GM12878 (cell line): ENCODE results near the gene CSHL1. TPM values are rescaled to one million over a fixed set of nuclear protein-coding genes. Genes with fewer than 3 reads are reported as not detected.
A peak's percentile ranks its signal among the peaks of the same experiment; 100 is the strongest.

ENCODE experiments used
- ATAC-seq: fragments of 200-7000 bp; cut with Tn5 transposase; 3 replicates; pipeline ENCODE4 v1.9.1; 2020; ENCODE audit warnings: mild to moderate bottlenecking, moderate library complexity
- BruUV-seq: library from RNA; stranded (reverse); fragments of 400-500 nt; replicated peaks from 2 replicates; lab custom pipeline; 2021; lab: Mats Ljungman, UMichigan
- CTCF ChIA-PET: fragments of 300-600 bp; sonication (Branson Sonifier 250); formaldehyde crosslinking; extraction: SDS; loops from one replicate; lab custom pipeline; 2021; ENCODE audit warnings: inconsistent platforms; lab: Yijun Ruan, JAX
- POLR2A ChIA-PET: fragments of 350-600 bp; formaldehyde crosslinking; extraction: SDS; loops from one replicate; lab custom pipeline; 2021; ENCODE audit warnings: inconsistent platforms; lab: Charles Lee
- RAD21 ChIA-PET: fragments of 300-600 bp; sonication (Branson Sonifier 250); formaldehyde crosslinking; loops from one replicate; lab custom pipeline; 2023; ENCODE audit warnings: antibody characterized with exemption; ENCODE audit not compliant: unreplicated experiment; lab: Charles Lee
- SMC1A ChIA-PET: fragments of 300-600 bp; sonication (Branson Sonifier 250); formaldehyde crosslinking; loops from one replicate; lab custom pipeline; 2023; ENCODE audit not compliant: unreplicated experiment, uncharacterized antibody; lab: Charles Lee
- DNase-seq: peaks from one replicate; pipeline ENCODE4 v3.0.0-alpha.2; 2011; ENCODE audit warnings: low read depth, low spot score
- FAIRE-seq: peaks from 3 replicates; lab custom pipeline; 2011; peaks lifted over from hg19 to GRCh38; lab: Jason Lieb, UNC
- H2AFZ ChIP-seq: 2 replicates; pipeline ENCODE4 v1.6.0; 2011; ENCODE audit warnings: low read depth, low read length, control low read depth; ENCODE audit not compliant: control insufficient read depth
- H3K27ac ChIP-seq: 2 replicates; pipeline ENCODE4 v1.5.1; 2011; ENCODE audit warnings: control low read depth; ENCODE audit not compliant: control insufficient read depth, insufficient read depth
- H3K27me3 ChIP-seq, 2 experiments: replicated peaks in 1 of 2; 2 replicates each; pipeline versions ENCODE4 v1.6.0 to v1.6.1; 2011; ENCODE audit warnings: low read length in 1 of 2; ENCODE audit not compliant: control insufficient read depth in 2 of 2, insufficient read depth in 2 of 2
- H3K36me3 ChIP-seq, 2 experiments: 2 replicates each; pipeline ENCODE4 v1.5.1; 2011; ENCODE audit warnings: low read length in 1 of 2; ENCODE audit not compliant: control insufficient read depth in 2 of 2, insufficient read depth in 2 of 2
- H3K4me1 ChIP-seq: 2 replicates; pipeline ENCODE4 v1.6.1; 2011; ENCODE audit warnings: mild to moderate bottlenecking, low read length, moderate library complexity, mixed read lengths; ENCODE audit not compliant: control insufficient read depth, insufficient read depth
- H3K4me2 ChIP-seq: 2 replicates; pipeline ENCODE4 v1.6.0; 2011; ENCODE audit warnings: control low read depth; ENCODE audit not compliant: control insufficient read depth, insufficient read depth
- H3K4me3 ChIP-seq: fragments of 200-600 bp; sonication (generic); 2 replicates; pipeline ENCODE4 v1.5.1; 2016
- H3K79me2 ChIP-seq: 2 replicates; pipeline ENCODE4 v1.6.0; 2011; ENCODE audit warnings: low read length; ENCODE audit not compliant: control insufficient read depth, insufficient read depth
- H3K9ac ChIP-seq: 2 replicates; pipeline ENCODE4 v1.8.0; 2011; ENCODE audit warnings: low read length, control low read depth, mixed read lengths; ENCODE audit not compliant: control insufficient read depth, insufficient read depth
- H3K9me3 ChIP-seq: replicated peaks from 3 replicates; pipeline ENCODE4 v1.5.1; 2011; ENCODE audit warnings: mild to moderate bottlenecking, low read length; ENCODE audit not compliant: control insufficient read depth, insufficient read depth
- H4K20me1 ChIP-seq: 2 replicates; pipeline ENCODE4 v1.6.0; 2011; ENCODE audit not compliant: control insufficient read depth, insufficient read depth
- KLF5 ChIP-seq: fragments of 450-650 bp; IDR thresholded peaks from 2 replicates; pipeline ENCODE4 v1.6.1; 2014; ENCODE audit warnings: mild to moderate bottlenecking; ENCODE audit not compliant: partially characterized antibody
- SRF ChIP-seq, 2 experiments: IDR thresholded peaks; 2 replicates each; pipeline ENCODE4 v1.6.1; 2011; ENCODE audit warnings: low read depth in 2 of 2, low read length in 2 of 2, mild to moderate bottlenecking in 1 of 2, moderate library complexity in 1 of 2
- SUPT20H ChIP-seq: IDR thresholded peaks from 2 replicates; pipeline ENCODE4 v1.6.1; 2011; ENCODE audit warnings: low read depth, mild to moderate bottlenecking, low read length, moderate library complexity, borderline replicate concordance; ENCODE audit not compliant: control insufficient read depth
- TBL1XR1 ChIP-seq: IDR thresholded peaks from 2 replicates; pipeline ENCODE4 v1.6.1; 2012; ENCODE audit warnings: low read depth, low read length, improper control_type of control experiment
- ZNF217 ChIP-seq: fragments of 450-650 bp; IDR thresholded peaks from 2 replicates; pipeline ENCODE4 v1.6.1; 2017; ENCODE audit warnings: antibody characterized with exemption, mild to moderate bottlenecking
- ZZZ3 ChIP-seq: IDR thresholded peaks from 2 replicates; pipeline ENCODE4 v1.6.1; 2011; ENCODE audit warnings: low read depth; ENCODE audit not compliant: control insufficient read depth, insufficient read length
- WGBS: methylation state at CpG from one replicate; pipeline ENCODE4 v1.1.6; 2016; ENCODE audit warnings: low lambda C conversion rate; ENCODE audit not compliant: insufficient replicate concordance, insufficient coverage; ENCODE audit errors: missing lambda C conversion rate; 5-methylcytosine and 5-hydroxymethylcytosine counted together
- in situ Hi-C: fragments of 300-500 bp; cut with MboI; formaldehyde crosslinking; loops from 9 replicates; pipeline ENCODE4 v1.14.3; 2018; ENCODE audit warnings: mixed read lengths
- intact Hi-C: fragments of 100-400 bp; cut with micrococcal nuclease; formaldehyde crosslinking; loops from one replicate; pipeline ENCODE4 v1.14.2; 2022; ENCODE audit not compliant: unreplicated experiment
- polyA plus RNA-seq, 11 experiments: library from polyadenylated mRNA; depleted of rRNA in 4 of 11; unstranded in 6 of 11; stranded (reverse) in 5 of 11; fragments of >200 nt; fragmentation: Nextera tagmentation in 4 of 11; fragmentation: Illumina TruSeq in 1 of 11; extraction: Ambion mirVana in 4 of 11; extraction: Trizol in 1 of 11; gene quantifications; 1 replicate in 1 of 11; 2 replicates in 10 of 11; pipeline versions ENCODE4 v1.2.1 to v1.2.3, GENCODE V29; 2011 to 2016; ENCODE audit warnings: inconsistent platforms in 2 of 11, missing spikeins in 2 of 11, low read depth in 1 of 11
- total RNA-seq, 4 experiments: library from RNA; depleted of rRNA in 3 of 4; stranded (reverse); fragments of >200 nt in 3 of 4; fragmentation: Illumina TruSeq in 1 of 4; extraction: Trizol in 1 of 4; gene quantifications; 2 replicates each; pipeline versions ENCODE4 v1.2.1 to v1.2.3, GENCODE V29; 2013 to 2021
- TF ChIP-seq, protein P1 (sequence below): fragments of 450-650 bp; formaldehyde crosslinking; IDR thresholded peaks from 2 replicates; pipeline ENCODE4 v1.4.0; 2022; ENCODE audit warnings: mild to moderate bottlenecking, moderate library complexity
- TF ChIP-seq, protein P2 (sequence below): fragments of 450-650 bp; IDR thresholded peaks from 2 replicates; pipeline ENCODE4 v1.6.1; 2017; ENCODE audit warnings: mild to moderate bottlenecking, moderate library complexity
- TF ChIP-seq, protein P3 (sequence below): fragments of 150-350 bp; IDR thresholded peaks from 2 replicates; pipeline ENCODE4 v1.6.1; 2016; ENCODE audit warnings: low read depth, low read length

The CSHL1 gene
- total and polyA plus RNA-seq, 10 of the 15 experiments (the other 5 are each of a cell fraction or from before 2014, with no cell fraction given): not detected

DNA sequence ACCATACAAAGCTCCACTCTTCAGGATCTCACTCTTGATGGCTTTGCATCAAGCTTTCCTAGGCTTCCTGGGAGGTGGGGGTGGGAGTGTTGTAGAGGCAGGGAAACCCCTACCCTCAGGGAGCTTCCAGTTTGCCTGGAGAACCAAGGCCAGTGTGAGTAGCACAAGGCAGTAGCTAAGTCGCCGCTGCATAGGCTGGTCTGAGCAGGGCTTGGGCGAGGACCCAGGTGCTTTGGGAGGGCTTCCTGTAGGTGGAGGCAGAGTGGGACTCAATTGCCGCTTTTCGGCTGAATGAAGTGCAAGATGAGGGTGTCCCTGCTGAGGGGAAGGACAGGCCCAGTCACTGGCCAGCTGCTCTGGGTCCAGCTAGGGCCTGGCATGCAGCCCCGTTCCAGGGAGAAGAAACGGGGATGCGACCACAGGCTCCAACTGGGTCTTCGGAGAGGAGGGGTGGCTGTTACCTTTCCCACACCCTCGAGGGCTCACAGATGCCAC is 17.2 kb upstream of the CSHL1 start (continued):
- TF ChIP-seq, protein P1, sequence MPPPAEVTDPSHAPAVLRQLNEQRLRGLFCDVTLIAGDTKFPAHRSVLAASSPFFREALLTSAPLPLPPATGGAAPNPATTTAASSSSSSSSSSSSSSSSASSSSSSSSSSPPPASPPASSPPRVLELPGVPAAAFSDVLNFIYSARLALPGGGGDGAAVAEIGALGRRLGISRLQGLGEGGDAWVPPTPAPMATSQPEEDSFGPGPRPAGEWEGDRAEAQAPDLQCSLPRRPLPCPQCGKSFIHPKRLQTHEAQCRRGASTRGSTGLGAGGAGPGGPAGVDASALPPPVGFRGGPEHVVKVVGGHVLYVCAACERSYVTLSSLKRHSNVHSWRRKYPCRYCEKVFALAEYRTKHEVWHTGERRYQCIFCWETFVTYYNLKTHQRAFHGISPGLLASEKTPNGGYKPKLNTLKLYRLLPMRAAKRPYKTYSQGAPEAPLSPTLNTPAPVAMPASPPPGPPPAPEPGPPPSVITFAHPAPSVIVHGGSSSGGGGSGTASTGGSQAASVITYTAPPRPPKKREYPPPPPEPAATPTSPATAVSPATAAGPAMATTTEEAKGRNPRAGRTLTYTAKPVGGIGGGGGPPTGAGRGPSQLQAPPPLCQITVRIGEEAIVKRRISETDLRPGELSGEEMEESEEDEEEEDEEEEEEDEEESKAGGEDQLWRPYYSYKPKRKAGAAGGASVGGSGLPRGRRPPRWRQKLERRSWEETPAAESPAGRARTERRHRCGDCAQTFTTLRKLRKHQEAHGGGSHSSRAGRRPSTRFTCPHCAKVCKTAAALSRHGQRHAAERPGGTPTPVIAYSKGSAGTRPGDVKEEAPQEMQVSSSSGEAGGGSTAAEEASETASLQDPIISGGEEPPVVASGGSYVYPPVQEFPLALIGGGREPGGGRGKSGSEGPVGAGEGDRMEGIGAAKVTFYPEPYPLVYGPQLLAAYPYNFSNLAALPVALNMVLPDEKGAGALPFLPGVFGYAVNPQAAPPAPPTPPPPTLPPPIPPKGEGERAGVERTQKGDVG: no peak
- TF ChIP-seq KLF5: no peak

DNA sequence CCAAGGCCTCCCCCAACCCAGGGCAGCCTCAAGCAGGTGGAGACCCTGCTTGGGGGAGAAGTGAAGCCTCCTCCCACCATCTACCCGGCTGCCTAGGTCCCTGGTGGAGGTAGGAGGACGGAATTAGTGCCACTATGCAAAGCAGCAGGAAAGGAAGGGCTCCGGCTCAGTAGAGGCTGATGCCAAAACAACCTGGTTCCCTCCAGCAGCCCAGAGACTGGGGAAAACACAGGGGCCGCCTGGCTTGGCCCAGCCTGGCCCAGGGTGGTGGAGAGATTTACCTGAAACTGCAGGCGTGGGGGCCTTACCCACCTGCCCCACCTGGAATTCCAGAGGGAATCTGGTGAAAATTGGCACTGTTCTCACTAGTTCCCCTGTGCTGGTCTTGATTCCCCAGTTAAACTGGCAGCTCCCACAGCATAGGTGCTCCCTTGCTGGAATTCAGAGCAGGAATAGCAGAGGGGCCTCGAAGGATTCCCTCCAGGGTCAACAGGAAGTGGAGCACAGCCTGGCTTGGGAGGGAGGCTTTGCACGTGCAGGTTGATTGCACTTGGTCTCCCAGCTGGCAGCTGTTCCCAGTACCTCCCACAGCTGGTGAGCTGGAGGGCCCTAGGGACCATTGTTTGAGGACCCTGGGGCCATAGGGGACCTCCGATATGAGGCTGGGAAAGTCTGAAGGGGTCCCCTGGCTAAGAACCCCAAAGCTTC is 16.6 kb upstream of the CSHL1 start:
- peaks cover 30% of the 10 kb centered on the region for H3K79me2 ChIP-seq
- RAD21 ChIA-PET: interaction anchor here (0.6 to 9.0 kb wide), 9 partner anchors 8 to 481 kb away, joined by 3 to 130 read pairs (median 4); partner anchors contain the start of genes GH1 and ICAM2
- no peaks in the 10 kb centered on the region for H3K9me3 ChIP-seq
- intact Hi-C loops (no loop called here), in situ Hi-C loops (no loop called here)
- H3K27ac ChIP-seq: peak overlapping the region; percentile 56
- POLR2A ChIA-PET: interaction anchor here (0.6 to 1.2 kb wide), 6 partner anchors 13 to 218 kb away, joined by 3 to 8 read pairs (median 4); partner anchors contain the start of gene ICAM2
- 1% methylated on average over 8 of the region's 8 CpGs for WGBS
- no peak overlapping the region for H3K4me3 ChIP-seq
- peak overlapping the region; percentile 57 for H3K4me2 ChIP-seq
- H4K20me1 ChIP-seq: no peaks in the 10 kb centered on the region
- CTCF ChIA-PET: interaction anchor here (0.9 to 8.7 kb wide), 7 partner anchors 7 to 101 kb away, joined by 4 to 153 read pairs (median 8); partner anchors contain the start of genes GH1 and ICAM2
- H3K9ac ChIP-seq: no peak overlapping the region; the same call in 1 of the 2 replicates
- H2AFZ ChIP-seq: no peak overlapping the region
- SMC1A ChIA-PET: interaction anchor here (1.0 to 9.0 kb wide), 6 partner anchors 7 to 92 kb away, joined by 4 to 111 read pairs (median 7); partner anchors contain the start of genes GH1 and ICAM2
- H3K27me3 ChIP-seq: no peaks in the 10 kb centered on the region
- no peak for DNase-seq
- H3K4me1 ChIP-seq: peaks cover 44% of the 10 kb centered on the region
- FAIRE-seq: no peak
- no TSS peak for BruUV-seq
- H3K36me3 ChIP-seq: peaks cover 7 to 11% of the 10 kb centered on the region in 2 experiments; a peak in 2 of 4 replicates
- ATAC-seq: peak; percentile 14; the same call in 2 of the 3 replicates
- TF ChIP-seq, protein P2, sequence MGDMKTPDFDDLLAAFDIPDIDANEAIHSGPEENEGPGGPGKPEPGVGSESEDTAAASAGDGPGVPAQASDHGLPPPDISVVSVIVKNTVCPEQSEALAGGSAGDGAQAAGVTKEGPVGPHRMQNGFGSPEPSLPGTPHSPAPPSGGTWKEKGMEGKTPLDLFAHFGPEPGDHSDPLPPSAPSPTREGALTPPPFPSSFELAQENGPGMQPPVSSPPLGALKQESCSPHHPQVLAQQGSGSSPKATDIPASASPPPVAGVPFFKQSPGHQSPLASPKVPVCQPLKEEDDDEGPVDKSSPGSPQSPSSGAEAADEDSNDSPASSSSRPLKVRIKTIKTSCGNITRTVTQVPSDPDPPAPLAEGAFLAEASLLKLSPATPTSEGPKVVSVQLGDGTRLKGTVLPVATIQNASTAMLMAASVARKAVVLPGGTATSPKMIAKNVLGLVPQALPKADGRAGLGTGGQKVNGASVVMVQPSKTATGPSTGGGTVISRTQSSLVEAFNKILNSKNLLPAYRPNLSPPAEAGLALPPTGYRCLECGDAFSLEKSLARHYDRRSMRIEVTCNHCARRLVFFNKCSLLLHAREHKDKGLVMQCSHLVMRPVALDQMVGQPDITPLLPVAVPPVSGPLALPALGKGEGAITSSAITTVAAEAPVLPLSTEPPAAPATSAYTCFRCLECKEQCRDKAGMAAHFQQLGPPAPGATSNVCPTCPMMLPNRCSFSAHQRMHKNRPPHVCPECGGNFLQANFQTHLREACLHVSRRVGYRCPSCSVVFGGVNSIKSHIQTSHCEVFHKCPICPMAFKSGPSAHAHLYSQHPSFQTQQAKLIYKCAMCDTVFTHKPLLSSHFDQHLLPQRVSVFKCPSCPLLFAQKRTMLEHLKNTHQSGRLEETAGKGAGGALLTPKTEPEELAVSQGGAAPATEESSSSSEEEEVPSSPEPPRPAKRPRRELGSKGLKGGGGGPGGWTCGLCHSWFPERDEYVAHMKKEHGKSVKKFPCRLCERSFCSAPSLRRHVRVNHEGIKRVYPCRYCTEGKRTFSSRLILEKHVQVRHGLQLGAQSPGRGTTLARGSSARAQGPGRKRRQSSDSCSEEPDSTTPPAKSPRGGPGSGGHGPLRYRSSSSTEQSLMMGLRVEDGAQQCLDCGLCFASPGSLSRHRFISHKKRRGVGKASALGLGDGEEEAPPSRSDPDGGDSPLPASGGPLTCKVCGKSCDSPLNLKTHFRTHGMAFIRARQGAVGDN: peak; percentile 76
- TF ChIP-seq ZNF217 (no peak), SRF (IDR thresholded peaks at IDR 0.05; ENCODE audit: low read depth in 2 of 2, low read length in 2 of 2) (no peak), TBL1XR1 (no peak), ZZZ3 (no peak), SUPT20H (no peak)
- TF ChIP-seq, protein P3, sequence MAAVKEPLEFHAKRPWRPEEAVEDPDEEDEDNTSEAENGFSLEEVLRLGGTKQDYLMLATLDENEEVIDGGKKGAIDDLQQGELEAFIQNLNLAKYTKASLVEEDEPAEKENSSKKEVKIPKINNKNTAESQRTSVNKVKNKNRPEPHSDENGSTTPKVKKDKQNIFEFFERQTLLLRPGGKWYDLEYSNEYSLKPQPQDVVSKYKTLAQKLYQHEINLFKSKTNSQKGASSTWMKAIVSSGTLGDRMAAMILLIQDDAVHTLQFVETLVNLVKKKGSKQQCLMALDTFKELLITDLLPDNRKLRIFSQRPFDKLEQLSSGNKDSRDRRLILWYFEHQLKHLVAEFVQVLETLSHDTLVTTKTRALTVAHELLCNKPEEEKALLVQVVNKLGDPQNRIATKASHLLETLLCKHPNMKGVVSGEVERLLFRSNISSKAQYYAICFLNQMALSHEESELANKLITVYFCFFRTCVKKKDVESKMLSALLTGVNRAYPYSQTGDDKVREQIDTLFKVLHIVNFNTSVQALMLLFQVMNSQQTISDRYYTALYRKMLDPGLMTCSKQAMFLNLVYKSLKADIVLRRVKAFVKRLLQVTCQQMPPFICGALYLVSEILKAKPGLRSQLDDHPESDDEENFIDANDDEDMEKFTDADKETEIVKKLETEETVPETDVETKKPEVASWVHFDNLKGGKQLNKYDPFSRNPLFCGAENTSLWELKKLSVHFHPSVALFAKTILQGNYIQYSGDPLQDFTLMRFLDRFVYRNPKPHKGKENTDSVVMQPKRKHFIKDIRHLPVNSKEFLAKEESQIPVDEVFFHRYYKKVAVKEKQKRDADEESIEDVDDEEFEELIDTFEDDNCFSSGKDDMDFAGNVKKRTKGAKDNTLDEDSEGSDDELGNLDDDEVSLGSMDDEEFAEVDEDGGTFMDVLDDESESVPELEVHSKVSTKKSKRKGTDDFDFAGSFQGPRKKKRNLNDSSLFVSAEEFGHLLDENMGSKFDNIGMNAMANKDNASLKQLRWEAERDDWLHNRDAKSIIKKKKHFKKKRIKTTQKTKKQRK: no peak
